Kasumi-1 (cell line): Measurements from ENCODE around the gene ELL.

Source experiments
- DNase-seq, 2 experiments: peaks; one replicate each; lab custom pipeline; 2025; lab: John Stamatoyannopoulos, UW

ELL gene

GRCh38 chr19:18445262-18445948, 76.5 kb downstream of the ELL start:
- DNase-seq, result no peak

DNA sequence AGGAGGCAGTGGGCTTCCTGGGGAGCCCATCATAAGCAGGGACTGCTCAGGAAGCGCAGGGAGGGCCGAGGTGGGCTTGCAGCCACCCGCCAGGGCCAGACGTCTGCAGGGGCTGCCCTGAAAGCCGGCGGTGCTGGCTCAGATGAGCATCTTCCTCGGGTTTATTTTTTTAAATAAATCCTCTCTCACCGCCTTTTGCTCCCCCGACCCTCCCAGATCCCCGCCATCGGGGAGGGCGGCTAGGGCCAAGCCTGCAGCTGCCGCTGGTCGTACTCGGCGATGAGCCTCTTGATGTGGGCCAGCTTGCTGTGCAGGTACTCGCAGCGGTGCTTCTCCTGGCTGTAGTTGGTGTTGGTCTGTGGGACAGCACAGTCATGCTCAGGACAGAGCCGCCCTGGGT, 77.4 kb downstream of the ELL start:
- DNase-seq, result no peak

DNA sequence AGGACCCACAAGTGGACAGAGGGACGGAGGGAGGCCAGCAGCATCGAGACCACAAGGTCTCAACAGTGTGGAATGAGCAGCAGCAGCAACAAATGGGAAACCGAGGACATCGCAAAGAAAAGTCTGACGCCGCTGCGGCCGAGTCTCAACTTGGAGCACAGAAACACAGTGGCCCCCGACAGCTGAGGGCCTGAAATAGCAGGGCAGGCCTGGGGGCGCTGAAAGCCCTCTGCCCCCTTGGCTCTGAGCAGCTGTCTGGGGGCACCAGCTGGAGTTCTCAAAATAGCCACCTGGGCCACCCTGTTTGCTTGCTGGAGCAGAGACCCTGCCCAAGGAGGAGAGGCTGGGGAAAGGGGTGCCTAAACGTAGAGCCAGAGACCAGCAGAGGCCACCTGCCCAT, 78.0 kb downstream of the ELL start:
- no peak for DNase-seq

DNA sequence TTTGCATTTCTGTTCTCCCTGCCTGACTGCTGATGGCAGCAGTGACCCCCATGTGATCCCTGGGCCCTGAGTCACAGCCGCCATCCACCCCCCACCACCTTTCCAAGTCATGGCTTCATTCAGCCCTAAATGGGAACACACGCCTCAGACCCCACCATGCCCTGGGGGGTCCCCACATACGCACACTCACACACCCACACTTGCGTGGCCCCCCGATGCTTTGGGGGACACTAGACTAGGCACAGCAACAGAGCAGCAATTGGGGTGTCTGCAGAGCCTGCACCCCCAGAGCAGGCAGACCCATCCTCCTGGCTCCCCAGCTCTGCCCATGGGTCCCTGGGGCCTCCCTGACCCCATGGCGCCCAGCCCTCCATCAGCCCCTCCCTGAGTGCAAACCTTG, 78.5 kb downstream of the ELL start:
- no peak for DNase-seq

DNA sequence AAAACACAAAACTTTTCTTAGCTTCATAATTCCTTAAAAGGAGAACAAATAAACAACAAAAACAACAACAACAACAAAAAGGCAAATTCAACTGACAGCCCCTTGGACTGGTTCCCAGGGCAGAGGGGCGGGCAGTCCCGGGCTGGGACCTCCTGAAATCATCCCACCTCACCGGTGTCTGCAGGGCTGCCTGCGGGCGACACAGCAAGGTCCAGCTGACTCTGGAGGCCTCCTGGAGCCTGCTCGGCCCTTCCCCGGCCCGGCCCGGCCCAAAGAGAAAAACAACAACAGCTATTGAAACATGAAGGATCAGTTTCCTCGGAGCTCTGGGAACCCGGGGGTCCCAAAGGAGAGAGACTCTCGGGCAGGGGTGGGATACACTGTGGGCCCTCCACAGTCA, 78.9 kb downstream of the ELL start:
- DNase-seq, result no peak

GRCh38 chr19:18441804-18442788, 79.8 kb downstream of the ELL start:
- DNase-seq, result no peak

DNA sequence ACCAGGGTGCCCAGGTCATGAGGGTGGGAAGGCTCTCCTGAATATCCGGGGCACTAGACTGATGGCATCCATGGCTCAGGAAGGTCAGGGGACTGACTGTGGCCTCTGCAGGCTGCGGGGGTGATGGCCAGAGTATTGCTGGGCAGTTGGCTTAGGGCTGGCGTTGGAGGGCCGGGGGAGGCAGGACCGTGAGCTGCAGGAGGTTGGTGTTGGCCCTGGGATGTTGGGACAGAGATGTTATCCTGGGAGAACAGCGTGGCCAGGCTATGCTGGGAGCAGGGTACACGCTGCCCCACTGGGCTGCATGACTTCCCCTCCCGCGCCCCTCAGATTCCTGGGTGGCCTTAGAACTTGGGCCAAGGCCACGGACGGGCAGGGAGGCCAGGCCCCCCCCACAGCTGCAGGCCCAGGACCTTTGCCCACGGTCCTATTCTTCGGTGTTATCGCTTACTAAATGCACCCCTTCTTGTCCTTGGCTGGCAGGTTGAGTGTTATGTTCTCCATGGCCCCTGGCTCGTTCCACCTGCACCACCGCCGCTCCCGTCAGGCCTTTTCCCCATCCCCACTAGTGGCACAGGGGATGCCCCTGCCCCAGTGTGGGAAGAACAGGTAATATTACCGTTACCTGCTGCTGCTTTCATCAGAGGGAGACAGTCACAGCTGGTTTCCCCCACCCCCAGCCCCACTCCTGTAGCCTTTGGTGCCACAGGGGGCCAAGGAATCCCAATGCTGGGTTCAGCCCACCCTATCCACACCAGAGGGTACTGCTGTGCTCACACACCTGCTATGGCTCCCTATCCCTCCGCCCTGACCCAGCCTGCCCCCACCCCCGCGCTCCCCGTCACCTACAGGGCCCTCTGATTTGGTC, 80.7 kb downstream of the ELL start:
- no peak for DNase-seq

GRCh38 chr19:18440415-18440877, 81.4 kb downstream of the ELL start:
- DNase-seq, result peak; percentile 42 to 65

DNA sequence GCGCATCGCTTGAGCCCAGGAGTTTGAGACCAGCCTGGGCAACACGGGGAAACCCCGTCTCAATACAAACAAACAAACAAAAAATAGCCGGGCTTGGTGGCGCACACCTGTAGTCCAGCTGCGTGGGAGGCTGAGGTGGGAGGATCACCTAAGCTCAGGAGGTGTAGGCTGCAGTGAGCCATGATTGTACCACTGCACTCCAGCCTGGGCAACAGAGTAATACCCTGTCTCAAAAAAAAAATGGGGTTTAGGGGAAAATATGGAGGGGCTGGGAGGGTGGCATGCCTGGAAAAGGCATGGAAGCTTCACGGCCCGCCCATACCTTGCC, 82.0 kb downstream of the ELL start:
- DNase-seq, result no peak

DNA sequence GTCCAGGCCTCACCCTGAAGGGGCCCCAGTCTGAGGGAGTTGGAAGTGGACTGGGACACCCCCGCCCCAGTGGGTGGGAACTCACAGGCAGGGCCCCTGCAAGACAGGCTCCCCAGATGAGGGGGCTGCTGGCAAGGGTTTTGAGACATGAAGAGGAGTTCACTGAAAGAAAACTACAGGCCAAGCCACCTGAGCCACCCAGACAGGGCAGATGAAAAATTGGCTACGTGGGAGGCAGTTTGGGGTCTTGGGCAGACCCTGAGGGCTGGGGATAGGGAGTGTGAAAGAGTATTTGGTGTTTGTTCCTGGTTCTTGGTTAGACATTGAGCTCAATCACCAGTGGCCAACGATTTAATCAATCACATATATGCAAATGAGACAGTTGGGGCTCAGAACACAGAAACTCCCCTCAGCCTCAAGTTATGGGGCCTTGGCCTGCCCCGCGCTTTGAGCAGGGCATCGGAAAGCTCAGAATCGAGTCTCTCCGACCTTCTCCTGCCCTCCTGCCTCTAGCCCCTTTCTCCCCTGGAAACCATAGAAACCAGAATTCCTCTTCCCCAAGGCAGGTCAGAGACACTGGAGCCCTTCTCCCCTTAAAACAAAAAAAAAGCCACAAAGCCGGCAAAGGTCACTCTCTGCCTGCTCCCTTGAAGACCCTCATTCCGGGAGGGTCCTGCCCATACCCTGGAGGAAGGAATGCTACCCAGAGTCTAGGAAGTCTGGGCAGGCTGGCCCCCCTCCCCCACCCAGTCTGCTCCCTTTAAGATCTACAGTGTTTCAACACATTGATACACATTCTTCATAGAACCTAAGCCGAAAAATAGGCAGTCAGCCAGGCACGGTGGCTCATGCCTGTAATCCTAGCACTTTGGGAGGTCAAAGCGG, 82.6 kb downstream of the ELL start:
- DNase-seq, result no peak

- peak in 1 of 2 experiments; percentile 38 for DNase-seq
Observed at GRCh38 chr19:18438331-18439024, 83.4 kb downstream of the ELL start.

- DNase-seq, result peak in 1 of 2 experiments; percentile 38
Observed at GRCh38 chr19:18437491-18438330, 84.2 kb downstream of the ELL start, which contains the start of gene ISYNA1. ISYNA1 (minus strand) TSS chr19:18438133; CDS start chr19:18437979, 154 bp downstream.

- peak; percentile 89 to 93 for DNase-seq
Observed at GRCh38 chr19:18436671-18437490, 85.0 kb downstream of the ELL start.

GRCh38 chr19:18435842-18436670, 85.8 kb downstream of the ELL start:
- DNase-seq, result no peak

- DNase-seq, result no peak
Observed at GRCh38 chr19:18435178-18435841, 86.6 kb downstream of the ELL start.

DNA sequence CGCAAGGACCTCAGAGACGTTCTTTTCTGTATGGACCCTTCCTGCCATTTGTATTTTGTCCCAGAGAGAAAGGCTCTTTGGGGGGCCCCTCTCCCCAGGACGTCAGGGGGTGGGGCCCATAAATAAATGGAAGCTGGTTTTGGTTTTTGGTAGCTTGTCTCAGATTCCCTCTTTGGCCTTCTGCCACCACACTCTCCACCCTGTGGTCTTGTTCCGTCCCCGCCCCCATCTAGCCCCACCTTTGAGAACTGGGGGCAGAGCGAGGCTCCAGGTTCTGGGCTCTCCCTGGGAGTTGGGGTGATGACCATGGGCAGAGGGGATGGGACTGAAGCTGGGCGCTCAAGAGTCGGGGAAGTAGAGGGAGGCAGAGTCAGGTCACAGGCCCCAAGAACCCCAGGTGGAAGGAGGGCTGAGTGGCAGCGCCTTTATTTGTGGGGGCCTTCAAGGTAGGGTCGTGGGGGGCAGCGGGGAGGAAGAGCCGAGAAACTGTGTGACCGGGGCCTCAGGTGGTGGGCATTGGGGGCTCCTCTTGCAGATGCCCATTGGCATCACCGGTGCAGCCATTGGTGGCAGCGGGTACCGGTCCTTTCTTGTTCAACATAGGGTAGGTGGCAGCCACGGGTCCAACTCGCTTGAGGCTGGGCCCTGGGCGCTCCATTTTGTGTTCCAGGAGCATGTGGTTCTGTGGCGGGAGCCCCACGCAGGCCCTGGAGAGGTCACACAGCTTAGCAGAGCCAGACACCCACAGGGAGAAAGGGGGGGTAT, 87.3 kb downstream of the ELL start:
- no peak for DNase-seq
